RPMI8226 (cell line): ENCODE results near the gene IL6R.
"Not testable (repeated sequence)": the region's sequence is repeated elsewhere in the genome, so short reads cannot be mapped to it uniquely, and the experiment has no call there.

Experiments used
- DNase-seq: peaks from one replicate; pipeline ENCODE4 v3.0.0-alpha.2; 2015

The IL6R gene

GRCh38 chr1:154404984-154405746, at the start of gene IL6R:
Gene IL6R, plus strand, starts transcription at chr1:154405343. Its CDS starts 287 bp downstream, at chr1:154405630.
- peak; percentile 91 for DNase-seq

GRCh38 chr1:154358519-154358918, 46.6 kb upstream of the IL6R start:
- no peak for DNase-seq

- DNase-seq, result no peak
Observed at GRCh38 chr1:154360288-154360687, 44.9 kb upstream of the IL6R start.

GRCh38 chr1:154360881-154361280, 44.3 kb upstream of the IL6R start:
- DNase-seq, result not testable (repeated sequence)

- no peak for DNase-seq
Observed at GRCh38 chr1:154361357-154361756, 43.8 kb upstream of the IL6R start.

- DNase-seq, result no peak
Observed at GRCh38 chr1:154371436-154371835, 33.7 kb upstream of the IL6R start.

- not testable (repeated sequence) for DNase-seq
Observed at GRCh38 chr1:154373777-154374357, 31.3 kb upstream of the IL6R start.

- no peak for DNase-seq
Observed at GRCh38 chr1:154379301-154379700, 25.8 kb upstream of the IL6R start.

- DNase-seq, result peak; percentile 38
Observed at GRCh38 chr1:154384650-154385489, 20.3 kb upstream of the IL6R start.

- DNase-seq, result no peak
Observed at GRCh38 chr1:154386643-154387352, 18.3 kb upstream of the IL6R start.

- no peak for DNase-seq
Observed at GRCh38 chr1:154391086-154391770, 13.9 kb upstream of the IL6R start.

GRCh38 chr1:154398141-154398540, 7.0 kb upstream of the IL6R start:
- DNase-seq, result peak; percentile 81

GRCh38 chr1:154398678-154399077, 6.5 kb upstream of the IL6R start:
- DNase-seq, result no peak

- DNase-seq, result no peak
Observed at GRCh38 chr1:154400381-154400801, 4.8 kb upstream of the IL6R start.

GRCh38 chr1:154402409-154402921, 2.7 kb upstream of the IL6R start:
- no peak for DNase-seq

- DNase-seq, result no peak
Observed at GRCh38 chr1:154403261-154403943, 1.7 kb upstream of the IL6R start.

- no peak for DNase-seq
Observed at GRCh38 chr1:154403983-154404382, 1.2 kb upstream of the IL6R start.

- DNase-seq, result peak; percentile 14
Observed at GRCh38 chr1:154404511-154404931, 622 bp upstream of the IL6R start.

GRCh38 chr1:154405747-154406571, 816 bp downstream of the IL6R start:
- DNase-seq, result peak; percentile 79

GRCh38 chr1:154406572-154406879, 1.4 kb downstream of the IL6R start:
- no peak for DNase-seq

- no peak for DNase-seq
Observed at GRCh38 chr1:154406886-154407197, 1.7 kb downstream of the IL6R start.
